Measurements from ENCODE around the gene STAU1.
"Not testable (repeated sequence)": the region's sequence is repeated elsewhere in the genome, so short reads cannot be mapped to it uniquely, and the experiment has no call there.

Gene STAU1

GRCh38 chr20:49199729-49200293 lies 11.7 kb upstream of the STAU1 start:
- DNase-seq = no peak

DNA sequence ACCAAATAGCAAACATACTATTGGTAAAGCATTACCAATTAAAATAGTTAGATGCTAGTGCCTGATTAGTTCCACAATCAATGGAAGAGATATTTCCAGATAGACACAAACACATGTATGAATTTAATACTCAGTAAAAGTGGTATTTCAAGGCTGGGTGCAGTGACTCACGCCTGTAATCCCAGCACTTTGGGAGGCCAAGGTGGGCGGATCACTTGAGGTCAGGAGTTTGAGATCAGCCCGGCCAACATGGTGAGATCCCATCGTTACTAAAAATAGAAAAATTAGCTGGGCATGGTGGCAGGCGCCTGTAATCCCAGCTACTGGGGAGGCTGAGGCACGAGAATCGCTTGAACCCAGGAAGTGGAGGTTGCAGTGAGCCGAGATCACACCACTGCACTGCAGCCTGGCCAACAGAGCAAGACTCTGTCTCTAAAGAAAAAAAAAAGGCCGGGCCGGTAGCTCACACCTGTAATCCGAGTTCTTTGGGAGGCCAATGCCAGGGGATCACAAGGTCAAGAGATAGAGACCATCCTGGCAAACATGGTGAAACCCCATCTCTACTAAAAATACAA lies 4.9 kb upstream of the STAU1 start:
- not testable (repeated sequence) for DNase-seq

DNA sequence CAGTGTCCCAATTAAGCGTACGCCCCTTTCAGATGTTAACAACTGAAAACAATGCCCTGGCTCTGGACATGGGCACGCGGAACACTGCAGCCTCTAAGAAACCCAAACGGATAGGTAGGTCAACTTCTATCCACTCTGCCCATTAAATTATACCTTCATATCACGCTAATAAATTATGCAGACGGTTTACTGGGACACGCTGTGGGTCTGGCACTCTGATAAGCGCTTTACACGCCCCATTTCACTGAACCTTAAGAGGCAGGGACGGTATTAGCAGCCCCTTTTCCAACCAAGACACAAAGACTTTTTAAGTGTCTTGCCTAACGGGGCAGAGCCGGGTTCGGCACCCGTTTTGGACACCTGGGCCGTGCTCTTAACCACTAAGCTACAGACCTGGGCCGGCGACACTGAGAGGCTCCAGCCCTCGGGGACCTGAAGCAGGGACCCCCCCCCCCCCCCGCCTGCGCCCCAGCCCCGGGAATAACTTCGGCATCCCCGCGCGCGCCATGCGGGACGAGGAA lies 744 bp downstream of the STAU1 start:
- DNase-seq = peak; percentile 56

GRCh38 chr20:49186535-49187329 lies 1.4 kb downstream of the STAU1 start:
- peak; percentile 56 for DNase-seq

DNA sequence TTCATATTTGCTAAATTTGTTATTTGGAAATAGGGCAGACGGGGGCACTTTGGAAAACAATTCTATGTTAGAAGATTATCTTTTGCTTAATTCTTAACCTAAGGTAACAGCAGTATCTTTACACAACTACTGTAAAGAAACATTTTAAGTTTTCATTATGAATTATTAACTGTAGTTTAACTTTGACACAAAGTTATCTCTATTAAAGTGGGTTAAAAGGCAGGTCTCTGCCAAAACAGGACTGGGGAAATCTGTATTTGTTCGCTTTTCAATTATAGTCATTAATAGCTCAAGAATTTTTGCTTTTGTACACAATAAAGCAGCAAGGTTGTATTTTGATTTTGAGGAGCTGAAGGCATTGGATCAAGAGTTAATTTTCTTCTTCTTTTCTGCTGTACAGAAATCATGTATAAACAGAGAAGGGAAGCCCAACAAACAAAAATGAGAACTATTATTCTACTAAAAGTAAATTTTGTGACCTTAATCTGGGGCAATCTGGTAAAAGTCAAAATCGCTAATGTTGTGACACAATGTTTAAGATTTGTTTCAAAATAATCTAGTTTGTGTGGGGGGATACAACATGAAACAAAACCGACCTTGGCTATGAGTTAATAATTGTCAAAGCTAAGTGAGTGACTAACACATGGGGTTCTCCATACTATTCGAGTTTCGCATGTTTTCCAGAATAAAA lies 2.9 kb downstream of the STAU1 start:
- DNase-seq = no peak

GRCh38 chr20:49184691-49185070 lies 3.5 kb downstream of the STAU1 start:
- DNase-seq = no peak

DNA sequence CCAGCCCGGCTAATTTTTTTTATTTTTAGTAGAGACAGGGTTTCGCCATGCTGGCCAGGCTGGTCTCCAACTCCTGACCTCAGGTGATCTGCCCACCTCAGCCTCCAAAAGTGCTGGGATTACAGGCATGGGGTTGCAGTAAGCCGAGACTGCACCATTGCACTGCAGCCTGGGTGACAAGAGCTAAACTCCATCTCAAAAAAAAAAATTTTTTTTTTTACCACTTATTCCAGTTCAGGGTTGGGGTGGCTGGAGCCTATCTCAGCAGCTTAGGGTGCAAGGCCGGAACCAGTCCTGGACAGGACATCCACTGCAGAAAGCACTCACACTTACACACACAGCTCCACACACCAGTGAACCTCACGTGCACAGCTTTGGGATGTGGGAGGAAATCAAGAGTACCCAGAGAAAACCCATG lies 4.0 kb downstream of the STAU1 start:
- DNase-seq = not testable (repeated sequence)

DNA sequence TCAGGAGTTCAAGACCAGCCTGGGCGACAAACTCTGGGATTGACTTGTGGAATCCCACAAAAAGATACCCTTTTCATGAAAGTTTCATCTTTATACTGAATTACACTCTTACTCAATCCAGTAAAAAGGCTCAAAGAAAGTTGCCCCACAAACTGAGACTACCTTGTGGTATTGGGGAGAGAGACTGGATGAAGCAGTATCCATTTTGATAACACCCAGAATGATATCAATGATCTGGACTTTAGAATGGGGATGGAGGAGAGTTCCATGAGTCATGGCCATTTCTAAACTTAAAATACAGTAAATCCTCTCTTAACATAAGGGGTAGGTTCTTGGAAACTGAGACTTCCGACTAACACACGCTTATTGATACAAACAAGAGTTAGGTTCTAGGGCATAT lies 4.7 kb downstream of the STAU1 start:
- no peak for DNase-seq

GRCh38 chr20:49181265-49181877 lies 6.8 kb downstream of the STAU1 start:
- no peak for DNase-seq

- DNase-seq = peak; percentile 80
Measured at GRCh38 chr20:49179368-49180277, 8.5 kb downstream of the STAU1 start.

DNA sequence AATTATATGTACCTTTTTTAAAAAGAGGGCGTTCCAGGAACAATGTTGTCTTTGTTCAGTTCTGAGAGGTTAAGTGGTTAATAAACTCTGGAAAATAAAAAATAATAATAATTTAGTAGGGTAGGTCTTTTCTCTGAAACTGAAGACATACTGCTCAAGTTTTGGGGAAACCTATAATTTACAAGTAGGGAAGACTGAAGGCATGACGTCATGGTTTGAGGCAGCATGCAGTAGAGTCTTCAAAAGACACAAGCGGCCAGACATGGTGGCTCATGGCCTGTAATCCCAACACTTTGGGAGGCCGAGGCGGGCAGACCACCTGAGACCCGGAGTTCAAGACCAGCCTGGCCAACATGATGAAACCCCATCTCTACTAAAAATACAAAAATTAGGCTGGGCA lies 14.0 kb downstream of the STAU1 start:
- DNase-seq = no peak

DNA sequence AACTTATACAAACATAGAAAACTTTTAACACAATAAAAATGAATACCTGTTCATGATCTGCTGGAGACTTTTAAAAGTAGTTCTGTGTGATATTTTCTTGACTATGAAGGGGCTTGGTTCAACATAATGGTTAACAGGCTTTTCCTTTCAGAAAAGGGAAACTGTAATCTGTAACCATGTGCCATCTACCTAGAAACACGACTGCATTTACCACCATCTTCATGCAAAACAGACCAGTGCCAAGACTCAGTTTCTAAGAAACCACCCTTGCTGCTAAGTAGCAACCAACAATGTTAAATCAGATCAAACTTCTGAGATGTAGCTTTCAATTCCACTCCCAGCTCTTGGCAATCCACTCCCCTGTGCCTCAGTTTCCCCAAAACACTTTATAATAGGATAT lies 15.7 kb downstream of the STAU1 start:
- no peak for DNase-seq

DNA sequence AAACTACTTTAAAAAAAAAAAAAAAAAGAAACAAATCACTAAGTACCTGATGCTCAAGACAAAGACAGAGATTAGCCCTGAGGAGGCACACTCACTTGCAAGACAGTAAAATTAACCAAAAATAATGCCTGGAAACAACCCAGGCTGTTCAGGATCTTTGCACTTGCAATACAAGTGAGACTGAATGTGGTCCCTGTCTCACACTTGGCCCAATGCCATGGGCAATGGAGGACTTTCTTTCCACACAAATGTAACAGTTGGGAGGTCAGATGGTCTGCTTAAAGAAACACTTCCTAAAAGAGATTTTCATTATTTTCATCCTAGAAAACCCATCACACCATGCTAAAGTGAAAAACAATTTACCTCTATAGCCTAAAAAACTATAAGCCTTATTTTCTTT lies 16.2 kb downstream of the STAU1 start:
- DNase-seq = no peak

GRCh38 chr20:49170714-49171113 lies 17.4 kb downstream of the STAU1 start:
- no peak for DNase-seq

- DNase-seq = no peak
Measured at GRCh38 chr20:49169547-49169946, 18.6 kb downstream of the STAU1 start.

DNA sequence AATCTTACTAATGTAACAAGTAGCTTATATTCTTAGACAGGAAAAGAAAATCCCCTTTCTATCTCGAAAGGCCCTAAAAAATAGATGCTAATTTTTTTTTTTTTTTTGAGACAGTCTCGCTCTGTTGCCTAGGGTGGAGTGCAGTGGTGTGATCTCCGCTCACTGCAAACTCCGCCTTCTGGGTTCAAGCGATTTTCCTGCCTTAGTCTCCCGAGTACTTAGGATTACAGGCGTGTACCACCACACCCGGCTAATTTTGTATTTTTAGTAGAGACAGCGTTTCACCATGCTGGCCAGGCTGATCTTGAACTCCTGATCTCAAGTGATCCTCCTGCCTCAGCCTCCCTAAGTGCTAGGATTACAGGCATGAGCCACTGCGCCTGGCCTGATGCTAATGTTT lies 19.3 kb downstream of the STAU1 start:
- DNase-seq = not testable (repeated sequence)

DNA sequence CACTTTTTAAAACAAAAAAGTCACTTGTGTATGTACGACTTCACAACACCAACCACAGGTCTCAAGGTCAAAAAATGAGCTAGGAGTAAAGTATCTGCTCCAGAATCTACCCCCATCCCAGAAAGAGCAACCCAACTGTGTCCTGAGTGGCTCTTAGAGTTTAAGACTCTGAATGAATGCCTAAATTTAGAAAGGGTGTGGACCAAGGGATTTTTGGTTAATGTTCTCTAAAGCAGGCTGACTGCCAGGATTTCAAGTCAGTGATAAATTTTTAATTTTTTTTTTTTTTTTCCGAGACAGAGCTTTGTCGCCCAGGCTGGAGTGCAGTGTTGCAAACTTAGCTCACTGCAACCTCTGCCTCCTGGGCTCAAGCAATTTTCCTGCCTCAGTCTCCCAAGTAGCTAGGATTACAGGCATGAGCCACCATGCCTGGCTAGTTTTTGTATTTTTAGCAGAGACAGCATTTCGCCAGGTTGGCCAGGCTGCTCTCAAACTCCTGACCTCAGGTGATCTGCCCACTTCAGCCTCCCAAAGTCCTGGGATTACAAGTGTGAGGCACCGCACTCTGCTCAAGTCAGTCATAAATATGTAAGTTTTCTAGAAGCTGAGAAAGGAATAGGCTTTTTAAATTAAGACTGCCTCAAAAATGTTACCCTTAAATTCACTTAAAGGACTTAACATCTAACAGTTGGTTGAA lies 20.2 kb downstream of the STAU1 start:
- no peak for DNase-seq

DNA sequence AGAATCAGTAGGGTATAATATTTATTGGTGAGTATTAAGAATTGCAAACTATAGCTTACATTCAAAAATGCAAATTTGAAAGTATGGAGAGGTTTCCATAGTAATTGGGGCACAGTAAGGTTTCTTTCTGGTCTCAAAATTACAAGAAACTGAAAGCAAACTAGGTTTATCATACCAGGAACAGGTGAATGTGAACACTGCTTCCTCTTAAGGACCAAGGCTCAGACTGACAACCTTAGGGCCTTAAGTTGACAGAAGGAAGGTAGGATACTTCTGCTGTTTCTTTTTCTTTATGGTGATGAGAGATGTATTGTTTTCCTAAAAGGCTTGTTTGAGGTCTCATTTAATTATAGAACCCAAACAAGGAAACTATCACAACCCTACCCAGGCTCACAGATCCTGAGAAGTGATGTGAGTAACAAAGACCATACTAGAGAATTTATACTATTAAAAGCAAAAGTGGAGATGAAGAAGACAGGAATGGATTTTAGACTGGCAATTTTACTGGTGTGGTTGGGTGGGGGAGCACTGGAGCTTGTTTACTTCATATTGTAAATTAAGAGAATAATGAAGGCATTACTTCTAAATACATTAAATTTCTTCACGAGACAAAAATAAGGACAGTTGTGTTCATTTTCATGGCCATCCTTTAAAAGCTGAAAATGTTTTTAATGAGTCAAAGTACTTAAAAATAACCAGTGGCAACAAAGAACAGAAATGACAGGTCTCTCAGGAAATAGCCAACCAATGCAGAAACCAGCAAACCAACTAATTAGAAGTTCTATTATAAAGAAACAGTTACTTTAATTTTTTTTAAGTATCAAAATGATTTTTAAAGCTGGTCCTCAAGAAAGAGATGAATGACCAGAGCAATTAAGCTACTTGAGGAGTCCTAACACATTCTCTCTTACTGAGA lies 21.3 kb downstream of the STAU1 start:
- DNase-seq = no peak

DNA sequence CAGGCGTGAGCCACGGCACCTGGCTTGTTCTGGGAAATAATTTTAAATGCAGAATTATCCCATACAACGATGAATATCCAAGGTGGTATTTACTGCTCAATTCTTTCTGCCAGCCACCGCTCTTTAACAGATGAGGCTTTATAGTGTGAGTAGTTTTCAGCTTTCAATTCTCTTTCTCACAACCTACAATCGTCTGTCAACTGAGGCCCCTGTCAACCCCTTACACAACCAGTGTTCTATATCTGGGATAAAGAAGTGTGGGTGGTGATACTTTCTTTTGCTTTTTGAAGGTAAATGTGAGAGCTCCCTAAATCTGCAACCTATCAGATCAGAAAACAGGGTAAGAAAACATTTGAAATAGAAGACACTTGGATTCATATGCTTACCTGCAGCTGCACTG lies 22.5 kb downstream of the STAU1 start:
- no peak for DNase-seq

- DNase-seq = no peak
Measured at GRCh38 chr20:49163696-49164095, 24.4 kb downstream of the STAU1 start.

Data from NCI-H526 treated with DMSO at 0.1 percent for 48 hours (cell line).